HL-60 (cell line): ENCODE data around the gene MBD2.

ENCODE experiments used
- TF ChIP-seq, protein P1 (sequence below): IDR thresholded peaks from one replicate; pipeline ENCODE4 v1.5.1; 2011; ENCODE audit warnings: low read length, control low read depth, inconsistent platforms; ENCODE audit not compliant: insufficient read depth
- TF ChIP-seq, protein P2 (sequence below): IDR thresholded peaks from 2 replicates; pipeline ENCODE4 v1.6.1; 2012; ENCODE audit warnings: low read depth; ENCODE audit not compliant: insufficient replicate concordance

- TF ChIP-seq, protein P1, sequence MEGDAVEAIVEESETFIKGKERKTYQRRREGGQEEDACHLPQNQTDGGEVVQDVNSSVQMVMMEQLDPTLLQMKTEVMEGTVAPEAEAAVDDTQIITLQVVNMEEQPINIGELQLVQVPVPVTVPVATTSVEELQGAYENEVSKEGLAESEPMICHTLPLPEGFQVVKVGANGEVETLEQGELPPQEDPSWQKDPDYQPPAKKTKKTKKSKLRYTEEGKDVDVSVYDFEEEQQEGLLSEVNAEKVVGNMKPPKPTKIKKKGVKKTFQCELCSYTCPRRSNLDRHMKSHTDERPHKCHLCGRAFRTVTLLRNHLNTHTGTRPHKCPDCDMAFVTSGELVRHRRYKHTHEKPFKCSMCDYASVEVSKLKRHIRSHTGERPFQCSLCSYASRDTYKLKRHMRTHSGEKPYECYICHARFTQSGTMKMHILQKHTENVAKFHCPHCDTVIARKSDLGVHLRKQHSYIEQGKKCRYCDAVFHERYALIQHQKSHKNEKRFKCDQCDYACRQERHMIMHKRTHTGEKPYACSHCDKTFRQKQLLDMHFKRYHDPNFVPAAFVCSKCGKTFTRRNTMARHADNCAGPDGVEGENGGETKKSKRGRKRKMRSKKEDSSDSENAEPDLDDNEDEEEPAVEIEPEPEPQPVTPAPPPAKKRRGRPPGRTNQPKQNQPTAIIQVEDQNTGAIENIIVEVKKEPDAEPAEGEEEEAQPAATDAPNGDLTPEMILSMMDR, result peak; percentile 50
- TF ChIP-seq, protein P2, sequence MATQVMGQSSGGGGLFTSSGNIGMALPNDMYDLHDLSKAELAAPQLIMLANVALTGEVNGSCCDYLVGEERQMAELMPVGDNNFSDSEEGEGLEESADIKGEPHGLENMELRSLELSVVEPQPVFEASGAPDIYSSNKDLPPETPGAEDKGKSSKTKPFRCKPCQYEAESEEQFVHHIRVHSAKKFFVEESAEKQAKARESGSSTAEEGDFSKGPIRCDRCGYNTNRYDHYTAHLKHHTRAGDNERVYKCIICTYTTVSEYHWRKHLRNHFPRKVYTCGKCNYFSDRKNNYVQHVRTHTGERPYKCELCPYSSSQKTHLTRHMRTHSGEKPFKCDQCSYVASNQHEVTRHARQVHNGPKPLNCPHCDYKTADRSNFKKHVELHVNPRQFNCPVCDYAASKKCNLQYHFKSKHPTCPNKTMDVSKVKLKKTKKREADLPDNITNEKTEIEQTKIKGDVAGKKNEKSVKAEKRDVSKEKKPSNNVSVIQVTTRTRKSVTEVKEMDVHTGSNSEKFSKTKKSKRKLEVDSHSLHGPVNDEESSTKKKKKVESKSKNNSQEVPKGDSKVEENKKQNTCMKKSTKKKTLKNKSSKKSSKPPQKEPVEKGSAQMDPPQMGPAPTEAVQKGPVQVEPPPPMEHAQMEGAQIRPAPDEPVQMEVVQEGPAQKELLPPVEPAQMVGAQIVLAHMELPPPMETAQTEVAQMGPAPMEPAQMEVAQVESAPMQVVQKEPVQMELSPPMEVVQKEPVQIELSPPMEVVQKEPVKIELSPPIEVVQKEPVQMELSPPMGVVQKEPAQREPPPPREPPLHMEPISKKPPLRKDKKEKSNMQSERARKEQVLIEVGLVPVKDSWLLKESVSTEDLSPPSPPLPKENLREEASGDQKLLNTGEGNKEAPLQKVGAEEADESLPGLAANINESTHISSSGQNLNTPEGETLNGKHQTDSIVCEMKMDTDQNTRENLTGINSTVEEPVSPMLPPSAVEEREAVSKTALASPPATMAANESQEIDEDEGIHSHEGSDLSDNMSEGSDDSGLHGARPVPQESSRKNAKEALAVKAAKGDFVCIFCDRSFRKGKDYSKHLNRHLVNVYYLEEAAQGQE, result no peak
These were observed 96.6 kb downstream of the MBD2 start for GRCh38 chr18:54127759-54128378.
